HG02678 (cell line): ENCODE data around the gene CYP8B1.
"Not testable (repeated sequence)": the region's sequence is repeated elsewhere in the genome, so short reads cannot be mapped to it uniquely, and the experiment has no call there.

Experiments used
- ATAC-seq: cut with Tn5 transposase; IDR thresholded peaks from one replicate; pipeline ENCODE4 v1.9.1; 2021; ENCODE audit warnings: mild to moderate bottlenecking, moderate library complexity; ENCODE audit not compliant: unreplicated experiment

CYP8B1 gene

DNA sequence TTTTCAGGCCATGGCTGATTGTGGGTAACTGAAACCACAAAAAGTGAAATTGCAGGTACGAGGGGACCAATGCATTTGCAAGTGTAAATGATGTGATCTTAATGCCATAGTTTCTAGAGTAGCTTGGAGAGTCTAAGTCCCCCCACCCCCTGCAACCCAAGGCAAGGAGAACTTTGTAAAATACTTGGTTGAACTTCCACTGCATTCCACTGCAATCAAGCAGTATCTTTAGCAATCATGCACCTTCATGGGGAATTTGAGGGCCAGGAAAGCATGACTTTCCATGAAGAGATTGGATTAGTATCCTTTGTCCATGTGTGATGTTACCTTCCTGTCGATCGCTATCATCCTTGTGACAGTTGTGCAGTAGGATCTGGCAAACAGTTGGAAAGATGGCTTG lies 11.4 kb upstream of the CYP8B1 start:
- ATAC-seq: no peak

DNA sequence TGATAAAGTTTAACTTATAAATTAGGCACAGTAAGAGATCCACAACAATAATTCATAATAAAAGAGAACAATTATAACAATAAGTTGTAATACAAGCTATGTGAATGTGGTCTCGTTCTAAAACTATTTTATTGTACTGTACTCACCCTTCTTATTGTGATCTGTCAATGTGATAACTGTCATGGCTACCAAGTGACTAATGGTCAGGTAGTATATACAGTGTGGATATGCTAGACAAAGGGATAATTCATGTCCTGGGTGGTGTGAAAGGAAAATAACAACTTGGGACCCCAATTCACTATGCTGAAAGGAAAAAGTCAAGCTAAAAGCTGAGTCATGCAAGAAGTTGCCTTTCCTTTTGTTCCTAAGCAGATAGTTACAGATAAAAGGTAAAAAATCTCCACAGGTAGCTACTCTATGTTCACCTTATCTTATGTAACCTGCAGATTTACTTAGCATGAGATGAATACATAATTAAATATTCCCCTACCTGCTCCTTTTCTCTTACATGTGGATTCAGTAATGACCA lies 10.7 kb upstream of the CYP8B1 start:
- no peak for ATAC-seq

DNA sequence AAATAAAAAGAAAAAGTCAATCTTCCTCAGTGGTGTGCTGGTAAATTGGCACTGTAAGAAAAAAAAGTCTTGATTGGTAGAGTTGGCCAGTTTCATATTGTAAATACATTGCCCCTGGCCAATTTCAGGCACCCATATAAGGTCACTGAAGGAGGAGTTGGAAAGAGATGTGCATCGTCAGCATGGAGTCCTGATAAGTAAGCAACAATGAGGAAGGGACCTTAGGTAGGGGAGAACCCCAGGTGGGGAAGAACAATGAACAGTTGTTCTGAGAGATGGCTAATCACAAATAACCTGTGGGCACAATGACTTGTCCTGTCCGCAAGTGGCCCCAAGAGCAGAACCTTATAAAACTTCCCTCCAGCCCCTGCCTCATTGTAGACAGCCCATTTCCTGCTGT lies 8.6 kb upstream of the CYP8B1 start:
- no peak for ATAC-seq

DNA sequence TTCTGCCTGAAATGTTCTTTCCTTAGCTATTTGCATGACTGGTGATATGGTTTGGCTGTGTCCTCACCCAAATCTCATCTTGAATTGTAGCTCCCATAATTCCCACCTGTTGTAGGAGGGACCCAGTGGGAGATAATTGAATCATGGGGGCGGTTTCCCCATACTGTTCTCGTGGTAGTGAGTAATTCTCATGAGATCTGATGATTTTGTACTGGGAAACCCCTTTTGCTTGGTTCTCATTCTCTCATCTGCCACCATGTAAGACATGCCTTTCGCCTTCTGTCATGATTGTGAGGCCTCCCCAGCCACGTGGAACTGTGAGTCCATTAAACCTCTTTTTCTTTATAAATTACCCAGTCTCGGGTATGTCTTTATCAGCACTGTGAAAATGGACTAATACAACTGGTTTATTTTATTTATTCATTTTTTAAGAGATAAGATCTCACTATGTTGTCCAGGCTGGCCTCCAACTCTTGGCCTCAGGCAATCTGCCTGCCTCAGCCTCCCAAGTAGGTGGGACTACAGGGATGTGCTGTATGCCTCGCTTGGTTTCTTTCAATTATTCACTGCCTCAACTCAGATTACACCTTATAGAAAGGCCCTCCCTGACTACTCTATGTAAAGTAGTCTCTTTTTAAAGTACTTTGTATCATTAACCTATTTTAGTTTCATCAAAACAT lies 7.7 kb upstream of the CYP8B1 start:
- ATAC-seq: not testable (repeated sequence)

DNA sequence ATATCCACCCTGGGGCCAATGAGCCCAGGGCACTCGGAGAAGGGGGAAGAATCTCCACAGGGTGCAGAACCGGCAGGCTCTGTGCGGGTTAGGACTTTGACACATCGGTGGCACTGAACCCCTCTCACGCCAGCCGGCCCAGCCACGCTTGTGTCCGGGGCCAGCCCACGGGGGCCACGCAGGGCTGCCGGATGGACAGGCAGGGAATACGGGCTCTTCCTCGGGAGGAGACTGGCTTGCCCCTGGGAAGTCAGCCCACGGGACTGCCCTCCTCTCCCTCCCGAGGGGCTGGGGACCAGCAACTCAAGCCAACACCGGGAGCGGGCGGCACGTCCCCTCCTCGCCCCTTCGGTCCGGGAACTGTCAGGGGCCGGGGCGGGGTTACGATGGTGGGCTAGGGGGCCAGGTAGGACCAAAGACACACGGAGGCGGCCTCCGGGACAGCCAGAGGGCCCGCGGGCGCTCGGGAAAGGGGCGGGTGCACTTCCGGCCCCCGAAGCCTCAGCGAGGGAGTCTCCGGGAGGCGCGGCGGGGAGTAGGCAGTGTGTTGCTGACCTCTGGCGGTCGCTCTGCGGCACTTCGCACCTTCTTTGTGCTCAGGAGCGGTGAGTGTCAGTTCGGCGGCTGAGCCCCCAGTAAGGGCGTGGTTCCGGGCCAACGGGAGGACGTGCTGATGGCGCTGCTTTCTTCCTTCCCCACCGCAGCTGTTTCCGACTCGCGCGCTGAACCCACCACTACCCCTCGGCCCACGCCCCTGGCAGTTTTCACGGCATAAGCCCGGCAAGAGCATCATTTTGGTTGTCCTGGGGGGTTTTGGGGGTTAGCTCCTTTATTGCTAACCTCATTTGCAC lies 5.1 kb upstream of the CYP8B1 start:
- ATAC-seq: peak; percentile 99

DNA sequence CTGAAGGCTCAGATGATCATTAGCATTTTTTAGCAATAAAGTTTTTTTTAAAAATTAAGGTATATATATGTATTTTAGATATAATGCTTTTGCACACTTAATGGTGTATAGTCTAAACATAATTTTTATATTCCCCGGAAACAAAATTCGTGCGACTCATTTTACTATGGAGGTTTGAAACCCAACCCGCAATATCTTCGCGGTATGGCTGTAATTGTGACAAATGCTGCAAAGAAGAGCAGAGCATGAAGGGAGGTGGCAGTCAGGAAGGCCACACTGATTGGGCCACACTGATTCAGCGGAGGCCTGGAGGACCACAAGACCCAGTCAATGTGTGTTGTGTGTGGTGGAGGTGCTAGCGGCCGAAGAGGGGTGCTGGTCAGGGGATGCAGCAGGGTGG lies 4.5 kb upstream of the CYP8B1 start:
- no peak for ATAC-seq

DNA sequence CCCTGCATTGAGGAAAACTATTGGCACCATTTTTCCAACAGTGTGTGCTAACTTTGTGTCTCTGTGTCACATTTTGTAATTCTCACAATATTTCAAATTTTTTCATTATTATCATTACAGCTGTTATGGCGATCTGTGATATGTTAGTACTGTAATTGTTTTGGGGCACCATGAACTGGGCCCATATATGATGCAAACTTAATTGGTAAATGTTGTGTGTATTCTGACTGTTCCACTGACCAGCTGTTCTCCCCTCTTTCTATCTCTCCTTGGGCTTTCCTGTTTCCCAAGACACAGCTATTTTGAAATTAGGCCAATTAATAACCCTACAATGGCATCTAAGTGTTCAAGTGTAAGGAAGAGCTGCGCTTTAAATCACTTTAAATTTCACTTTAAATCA lies 2.2 kb upstream of the CYP8B1 start:
- ATAC-seq: no peak

DNA sequence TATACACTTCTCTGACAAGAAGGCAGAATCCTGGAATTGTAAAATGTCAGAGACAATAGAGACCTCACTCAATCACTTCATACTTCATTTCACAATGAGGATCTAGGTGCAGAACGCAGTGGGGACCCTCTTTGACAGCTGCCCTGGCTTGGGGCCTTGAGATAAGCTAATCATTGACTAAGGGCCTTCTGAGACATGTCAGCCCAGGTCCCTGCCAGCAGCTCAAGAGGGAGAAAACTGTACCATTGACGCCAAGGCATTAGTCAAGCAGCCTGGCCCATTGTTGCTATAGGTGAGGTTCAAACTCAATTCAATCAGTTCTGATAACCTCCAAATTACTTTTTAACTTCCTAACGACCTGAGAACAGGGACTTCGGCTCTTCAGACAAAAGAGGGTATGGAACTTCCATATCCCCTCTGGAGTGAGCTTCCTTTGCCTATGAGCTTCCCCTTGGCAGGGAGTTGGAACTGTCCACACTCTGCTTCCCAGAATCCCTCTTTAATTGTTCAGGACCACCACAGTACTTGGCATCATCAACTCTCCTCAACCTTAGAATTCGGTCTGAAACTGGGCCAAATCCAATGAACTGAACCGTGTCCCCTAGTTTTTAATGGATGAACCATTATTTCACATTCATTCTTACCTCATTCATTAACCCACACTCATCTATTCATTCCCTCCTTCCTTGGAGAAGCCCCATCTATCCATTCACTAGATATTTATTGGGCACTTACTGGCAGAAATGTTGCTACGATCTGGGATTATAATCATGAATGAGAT lies 1.5 kb upstream of the CYP8B1 start:
- no peak for ATAC-seq

DNA sequence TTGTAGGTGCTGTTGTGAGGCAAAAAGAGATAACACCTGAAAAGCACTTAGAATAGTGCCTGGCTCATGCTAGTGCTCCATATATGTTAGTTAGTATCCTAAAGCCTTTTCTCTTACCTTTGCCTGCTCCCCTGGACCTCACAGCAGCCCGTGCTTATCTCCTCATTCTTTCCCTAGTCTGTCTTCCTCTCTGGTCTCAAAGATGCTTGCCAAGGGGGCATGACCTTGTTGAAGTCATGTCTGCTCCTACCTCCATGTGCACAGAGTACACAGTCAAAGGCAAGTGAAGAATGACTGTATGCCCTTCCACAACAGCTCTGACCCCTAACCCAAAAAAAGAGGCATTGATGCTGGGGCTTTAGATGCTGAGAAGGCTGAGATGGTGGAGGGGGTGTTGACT lies 722 bp upstream of the CYP8B1 start:
- no peak for ATAC-seq

DNA sequence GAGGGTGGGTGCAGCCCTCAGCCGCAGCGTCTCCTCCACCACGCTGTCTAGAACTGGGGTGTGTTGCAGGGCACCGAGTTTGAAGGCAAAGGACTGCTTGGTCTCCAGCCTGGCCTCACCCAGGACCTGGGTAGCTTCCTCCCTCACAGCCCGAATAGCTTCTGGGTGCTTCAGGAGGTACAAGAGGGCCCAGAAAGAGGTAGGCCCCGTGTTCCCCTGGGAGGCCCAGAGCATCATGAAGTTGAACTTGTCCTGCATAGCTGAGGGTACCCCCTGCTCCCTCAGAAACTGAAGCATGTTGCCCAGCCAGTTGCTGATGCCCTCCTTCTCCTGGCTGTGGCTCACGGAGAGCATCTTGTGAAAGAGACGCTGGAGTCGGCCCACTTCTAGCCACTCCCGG lies 930 bp downstream of the CYP8B1 start:
- ATAC-seq: no peak

DNA sequence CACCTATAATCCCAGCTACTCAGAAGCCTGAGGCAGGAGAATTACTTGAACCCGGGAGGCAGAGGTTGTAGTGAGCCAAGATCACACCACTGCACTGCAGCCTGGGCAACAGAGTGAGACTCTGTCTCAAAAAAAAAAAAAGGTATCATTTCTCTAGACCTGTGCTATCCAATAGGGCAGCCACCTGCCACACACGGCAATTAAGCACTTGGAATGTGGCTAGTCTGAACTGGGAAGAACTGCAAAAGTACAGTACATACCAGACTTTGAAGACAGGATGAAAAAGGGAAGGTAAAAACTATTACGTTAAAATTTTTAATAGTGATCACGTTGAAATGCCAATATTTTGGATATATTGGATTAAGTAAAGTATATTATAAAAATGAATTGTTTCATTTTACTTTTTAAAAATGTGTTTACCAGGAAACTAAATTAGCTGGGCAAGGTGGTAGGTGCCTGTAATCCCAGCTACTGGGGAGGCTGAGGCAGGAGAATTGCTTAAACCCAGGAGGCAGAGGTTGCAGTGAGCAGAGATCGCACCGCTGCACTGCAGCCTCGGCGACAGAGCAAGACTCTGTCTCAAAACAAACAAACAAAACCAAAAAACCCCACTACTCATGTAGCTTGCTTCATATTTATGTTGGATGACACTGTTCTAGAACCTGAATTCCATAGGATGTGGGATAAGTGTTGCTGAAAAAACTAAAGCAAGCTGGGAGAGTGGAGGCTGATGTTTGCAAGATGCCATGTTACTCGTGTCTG lies 2.3 kb downstream of the CYP8B1 start:
- no peak for ATAC-seq

DNA sequence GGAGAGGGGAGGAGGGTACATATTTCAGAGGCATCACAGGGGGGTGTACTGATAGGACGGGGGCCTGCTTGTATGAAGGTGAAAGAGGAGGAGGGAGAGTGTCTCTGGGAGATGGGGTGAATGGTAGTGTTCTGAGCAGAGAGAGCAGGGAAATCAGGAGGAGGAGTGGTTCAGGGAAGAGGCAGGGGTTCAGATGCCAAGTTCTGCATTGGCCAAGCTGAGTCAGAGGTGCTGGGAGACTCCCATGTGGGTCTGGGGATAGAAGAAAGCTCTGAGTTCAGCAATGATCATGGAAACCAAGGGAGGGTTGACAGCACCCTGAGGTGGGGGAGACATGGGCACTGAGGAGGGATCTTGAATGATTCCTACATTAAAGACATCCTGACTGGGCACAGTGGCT lies 3.0 kb downstream of the CYP8B1 start:
- ATAC-seq: no peak

DNA sequence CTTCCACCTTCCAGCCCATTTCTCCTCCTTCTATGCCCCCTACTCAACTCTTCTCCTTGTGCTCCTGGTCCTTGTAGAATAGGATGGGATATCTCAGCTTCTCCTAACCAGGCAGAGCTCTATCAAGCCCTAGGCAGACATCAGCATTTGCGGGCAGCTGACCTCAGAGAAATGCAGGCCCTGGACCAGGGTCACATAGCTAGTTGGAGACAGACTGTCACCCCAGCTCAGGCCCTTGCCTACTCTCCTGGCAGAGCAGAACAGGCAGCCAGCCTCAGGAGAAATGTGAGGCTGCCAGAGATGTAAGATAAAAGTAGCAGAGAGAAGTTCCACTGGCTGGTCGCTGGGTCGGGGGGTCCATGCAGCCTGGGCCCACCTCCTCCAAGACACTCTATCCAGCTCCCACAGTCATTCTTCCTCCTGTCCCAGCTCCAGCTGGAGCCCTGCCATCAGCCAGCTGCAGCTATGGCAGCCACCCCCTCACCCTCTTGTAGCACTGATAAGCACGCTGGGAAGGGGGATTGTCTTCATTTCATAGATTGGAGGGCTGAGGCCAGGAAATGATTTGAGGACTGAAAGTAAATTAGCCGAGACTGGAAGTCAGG lies 4.0 kb downstream of the CYP8B1 start:
- ATAC-seq: no peak

DNA sequence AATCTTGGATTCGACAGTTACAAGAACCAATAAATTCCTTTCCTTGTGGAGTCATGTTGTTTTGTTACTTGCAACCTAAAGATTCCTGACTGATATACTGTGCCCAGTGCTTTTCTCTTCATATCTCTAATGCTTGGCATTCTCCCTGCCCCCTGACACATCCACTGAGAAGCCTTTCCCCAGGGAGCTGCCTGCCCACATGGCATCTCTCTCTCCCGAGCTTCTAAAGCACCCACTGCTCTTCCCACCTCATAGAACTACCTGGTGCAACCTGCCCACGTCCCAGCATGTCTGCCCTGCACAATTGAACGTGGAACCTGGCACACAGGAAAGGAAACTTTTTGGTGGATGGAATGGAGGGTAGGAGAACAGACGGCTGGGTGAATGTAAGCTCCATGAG lies 6.8 kb downstream of the CYP8B1 start:
- ATAC-seq: no peak

DNA sequence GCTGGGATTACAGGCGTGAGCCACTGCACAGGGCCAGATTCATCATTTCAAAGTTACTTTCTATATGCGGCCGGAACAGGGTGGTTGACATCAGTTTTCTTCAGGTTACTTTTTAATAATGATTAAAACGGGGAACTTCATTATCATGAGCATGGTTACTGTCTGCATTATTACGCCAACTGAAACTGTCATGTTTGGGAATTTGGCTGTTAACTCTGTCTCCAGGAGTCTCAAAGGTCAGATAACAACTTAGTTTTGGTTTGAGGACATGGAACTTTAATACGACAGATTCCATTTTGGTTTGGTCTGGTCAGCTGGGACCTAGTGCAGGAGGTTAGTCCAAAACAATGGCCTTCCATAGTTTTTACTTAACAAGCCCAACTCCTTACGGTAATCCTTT lies 8.5 kb downstream of the CYP8B1 start:
- no peak for ATAC-seq

DNA sequence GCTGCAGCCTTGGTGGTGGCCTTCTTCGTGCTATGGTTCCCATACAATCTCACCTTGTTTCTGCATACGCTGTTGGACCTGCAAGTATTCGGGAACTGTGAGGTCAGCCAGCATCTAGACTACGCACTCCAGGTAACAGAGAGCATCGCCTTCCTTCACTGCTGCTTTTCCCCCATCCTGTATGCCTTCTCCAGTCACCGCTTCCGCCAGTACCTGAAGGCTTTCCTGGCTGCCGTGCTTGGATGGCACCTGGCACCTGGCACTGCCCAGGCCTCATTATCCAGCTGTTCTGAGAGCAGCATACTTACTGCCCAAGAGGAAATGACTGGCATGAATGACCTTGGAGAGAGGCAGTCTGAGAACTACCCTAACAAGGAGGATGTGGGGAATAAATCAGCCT lies 10.4 kb downstream of the CYP8B1 start:
- ATAC-seq: no peak

DNA sequence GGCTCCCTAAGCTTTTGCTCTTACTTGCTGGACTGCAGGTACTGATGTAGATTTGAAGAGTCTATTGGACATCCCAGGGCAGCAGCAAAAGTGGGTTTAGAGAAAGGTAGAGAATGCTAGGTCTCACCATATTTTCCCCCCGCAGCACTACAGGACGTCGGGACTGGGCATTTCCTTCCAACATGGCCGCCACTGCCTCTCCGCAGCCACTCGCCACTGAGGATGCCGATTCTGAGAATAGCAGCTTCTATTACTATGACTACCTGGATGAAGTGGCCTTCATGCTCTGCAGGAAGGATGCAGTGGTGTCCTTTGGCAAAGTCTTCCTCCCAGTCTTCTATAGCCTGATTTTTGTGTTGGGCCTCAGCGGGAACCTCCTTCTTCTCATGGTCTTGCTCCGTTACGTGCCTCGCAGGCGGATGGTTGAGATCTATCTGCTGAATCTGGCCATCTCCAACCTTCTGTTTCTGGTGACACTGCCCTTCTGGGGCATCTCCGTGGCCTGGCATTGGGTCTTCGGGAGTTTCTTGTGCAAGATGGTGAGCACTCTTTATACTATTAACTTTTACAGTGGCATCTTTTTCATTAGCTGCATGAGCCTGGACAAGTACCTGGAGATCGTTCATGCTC lies 11.2 kb downstream of the CYP8B1 start:
- no peak for ATAC-seq

DNA sequence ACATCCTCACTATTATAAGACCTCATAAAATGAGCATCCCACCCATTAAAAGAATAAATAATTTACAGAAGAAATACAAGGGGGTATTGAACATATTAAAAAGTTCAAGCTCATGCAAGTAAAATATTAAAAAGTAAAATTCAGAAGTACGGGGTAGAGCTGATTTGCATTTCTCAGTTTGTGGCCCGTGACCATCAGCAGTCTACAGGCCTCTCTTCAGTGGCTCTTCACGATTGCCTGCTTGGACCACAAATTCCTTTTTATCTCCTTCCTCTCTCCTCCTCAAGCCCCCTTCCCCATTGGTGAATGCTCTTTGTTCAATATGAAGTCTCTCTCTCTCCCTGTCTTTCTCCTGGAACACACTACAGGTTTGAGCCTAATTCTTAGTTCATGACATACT lies 19.1 kb downstream of the CYP8B1 start:
- no peak for ATAC-seq

DNA sequence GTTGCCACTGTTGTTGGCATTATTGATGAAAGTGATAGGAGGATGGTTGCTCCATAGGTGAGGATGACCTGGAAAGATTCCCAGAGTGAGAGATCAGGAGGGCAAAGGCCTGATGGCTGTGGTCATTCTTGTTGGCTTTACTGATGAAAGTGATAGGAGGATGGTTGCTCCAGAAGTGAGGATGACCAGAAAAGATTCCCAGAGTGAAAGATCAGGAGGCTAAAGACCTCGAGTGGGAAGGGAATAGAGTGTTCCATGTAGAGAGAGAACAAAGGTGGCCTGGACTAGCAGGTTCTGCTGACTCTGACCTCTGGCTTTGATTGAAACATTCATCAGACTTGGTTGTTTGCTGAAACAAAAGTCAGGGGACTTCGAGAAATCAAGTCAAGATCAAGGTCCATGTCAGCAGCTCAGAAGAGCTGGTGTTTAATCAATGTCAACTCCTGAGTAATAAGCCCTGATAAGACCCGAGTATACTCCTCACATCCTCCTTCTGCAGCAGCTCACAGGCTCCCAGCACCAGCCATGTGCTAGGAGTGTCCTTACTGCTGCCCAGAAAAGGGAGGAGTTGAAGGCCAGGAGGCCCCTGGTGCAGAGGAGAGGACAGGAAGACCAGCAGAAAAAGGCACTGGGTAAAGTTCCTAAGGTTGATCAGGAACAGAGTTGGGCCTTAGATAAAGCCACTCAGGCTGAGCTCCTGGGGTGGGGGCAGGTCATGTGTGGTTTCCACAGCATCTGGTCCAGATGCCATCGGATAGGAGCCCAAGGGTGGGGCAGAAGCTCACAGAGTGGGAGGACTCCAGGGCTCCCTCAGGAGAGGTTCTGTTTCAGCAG lies 19.9 kb downstream of the CYP8B1 start:
- no peak for ATAC-seq
